SIG-M5 treated with dmso at 0.1 percent for 504 hours (cell line): ENCODE measurements around the gene GTF3C1.

Experiments used
- DNase-seq: peaks from one replicate; lab custom pipeline; 2025; ENCODE audit not compliant: unreplicated experiment; lab: John Stamatoyannopoulos, UW

GTF3C1 gene

DNA sequence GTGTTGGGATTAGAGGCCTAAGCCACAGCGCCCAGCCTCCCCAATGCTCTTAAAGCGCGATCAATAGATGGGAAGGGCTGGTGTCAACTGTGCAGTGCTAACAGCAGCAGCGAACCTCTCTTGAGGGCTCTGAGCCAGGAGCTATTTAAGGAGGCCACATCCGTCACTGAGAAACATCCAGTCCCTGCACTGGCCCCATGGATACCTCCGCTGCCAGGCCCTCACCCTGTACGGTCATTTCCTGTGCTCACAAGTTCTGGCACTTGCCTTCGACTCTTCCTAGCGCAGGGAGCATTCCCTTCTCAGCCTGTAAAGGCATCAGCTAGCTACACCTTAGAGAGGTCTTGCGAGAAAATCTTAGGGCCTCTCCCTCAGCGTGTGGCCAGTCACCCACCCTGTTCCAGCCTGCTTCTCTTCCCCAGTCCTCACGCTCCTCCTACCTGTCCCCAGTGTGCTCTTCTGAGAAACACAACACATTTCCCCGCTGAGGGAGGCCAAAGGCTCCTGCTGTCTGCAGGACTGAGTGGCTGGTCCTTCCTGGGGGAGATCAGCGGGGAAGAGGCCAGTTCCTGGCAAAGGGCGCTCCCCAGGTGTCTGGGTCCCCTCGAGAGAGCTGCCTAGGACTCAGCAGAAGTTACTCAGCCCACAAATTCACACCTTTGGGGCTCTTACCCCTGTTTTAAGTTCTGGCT lies 28.6 kb downstream of the GTF3C1 start:
- no peak for DNase-seq

DNA sequence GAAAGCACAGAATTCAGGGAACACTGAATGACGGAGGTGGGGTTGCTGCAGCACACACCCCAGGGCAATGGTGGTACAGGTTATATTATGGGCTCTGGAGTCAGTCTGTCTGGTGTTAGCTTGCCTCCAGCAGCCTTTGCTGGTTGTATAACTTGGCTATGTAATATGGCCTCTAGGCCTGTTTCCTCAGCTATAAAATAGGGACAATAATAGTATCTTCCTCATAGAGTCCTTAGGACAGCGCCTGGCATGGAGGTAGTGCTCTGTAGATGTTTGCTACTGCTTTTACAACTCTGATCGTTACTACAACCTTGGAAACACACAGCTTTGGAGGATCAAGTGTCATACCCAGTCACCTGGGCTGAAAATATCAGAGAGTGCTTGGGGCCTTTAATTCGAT lies 31.5 kb downstream of the GTF3C1 start:
- no peak for DNase-seq

DNA sequence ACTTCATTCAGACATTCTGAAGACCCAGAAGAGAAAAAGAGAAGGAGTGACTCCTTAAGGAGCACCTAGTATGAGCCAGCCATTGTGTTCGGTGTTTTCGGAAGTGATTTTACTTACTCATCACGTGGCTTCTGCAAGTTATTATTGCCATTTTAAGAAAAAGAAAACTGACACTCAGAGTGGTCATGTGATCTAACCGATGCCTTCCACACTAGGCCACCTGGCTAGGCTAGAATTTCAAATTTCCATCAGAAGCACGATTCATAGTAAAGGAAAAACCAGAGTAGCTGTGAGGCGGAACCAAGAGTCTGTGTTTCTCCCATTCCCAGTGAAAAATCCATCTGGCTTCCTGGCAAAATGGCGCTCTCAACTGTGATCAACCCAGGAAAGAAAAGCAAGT lies 32.0 kb downstream of the GTF3C1 start:
- no peak for DNase-seq

DNA sequence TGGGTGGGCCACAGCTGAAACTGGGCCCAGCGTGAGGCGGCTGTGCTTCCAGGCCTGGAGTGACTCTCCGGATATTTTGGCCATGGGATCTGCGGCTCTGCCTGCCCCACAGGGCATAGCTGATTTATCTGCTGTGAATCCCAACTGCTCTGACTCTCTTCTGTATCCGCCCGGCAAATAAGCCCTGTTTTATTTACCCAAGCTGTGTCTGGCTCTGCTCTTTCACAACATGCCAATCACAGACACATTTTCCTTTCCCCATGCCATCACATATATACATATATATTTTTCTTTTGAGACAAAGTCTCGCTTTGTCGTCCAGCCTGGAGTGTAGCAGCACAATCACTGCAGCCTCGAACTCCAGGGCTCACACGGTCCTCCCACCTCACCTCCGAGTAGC lies 33.3 kb downstream of the GTF3C1 start:
- no peak for DNase-seq

DNA sequence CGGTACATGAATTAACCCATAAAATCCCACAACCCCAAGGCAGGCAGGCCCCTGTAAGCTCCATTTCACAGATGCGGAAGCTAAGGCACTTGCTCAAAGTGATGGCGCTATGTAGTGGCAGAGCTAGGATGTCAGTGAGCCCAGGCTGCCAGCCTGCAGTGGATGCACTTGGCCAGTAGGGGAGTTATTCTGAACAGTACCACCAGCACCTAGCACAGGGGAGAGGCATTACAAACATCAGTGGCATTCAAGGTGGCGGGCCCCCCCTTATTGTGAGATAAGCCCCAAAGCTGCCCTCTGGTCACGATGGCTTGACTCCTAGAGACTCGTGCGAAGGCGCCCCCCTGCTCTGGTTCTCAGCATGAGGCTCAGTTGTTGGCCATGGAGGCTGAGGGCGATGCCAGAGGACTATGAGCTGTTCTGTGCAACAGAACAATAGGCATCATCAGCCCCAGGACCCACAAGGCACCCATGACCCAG lies 33.8 kb downstream of the GTF3C1 start:
- DNase-seq = peak; percentile 43

DNA sequence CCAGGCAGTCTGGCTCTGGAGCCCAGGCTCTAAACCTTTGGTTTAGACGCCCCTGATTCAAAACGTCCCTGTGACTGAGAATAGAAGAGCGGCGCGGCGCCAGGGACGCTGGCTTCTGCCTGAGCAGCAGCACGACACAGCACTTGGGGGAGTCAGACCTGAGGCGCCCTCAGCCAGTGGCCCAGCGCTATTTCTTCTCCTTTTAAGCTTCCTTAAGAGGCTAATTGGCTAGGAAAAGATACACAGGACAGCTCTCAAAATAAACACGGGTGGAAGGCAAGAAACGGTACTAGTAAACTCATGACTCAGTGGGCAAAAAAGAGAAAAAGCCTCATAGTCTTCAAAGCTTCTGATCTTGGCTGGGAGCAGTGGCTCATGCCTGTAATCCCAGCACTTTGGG lies 34.9 kb downstream of the GTF3C1 start:
- DNase-seq = no peak

DNA sequence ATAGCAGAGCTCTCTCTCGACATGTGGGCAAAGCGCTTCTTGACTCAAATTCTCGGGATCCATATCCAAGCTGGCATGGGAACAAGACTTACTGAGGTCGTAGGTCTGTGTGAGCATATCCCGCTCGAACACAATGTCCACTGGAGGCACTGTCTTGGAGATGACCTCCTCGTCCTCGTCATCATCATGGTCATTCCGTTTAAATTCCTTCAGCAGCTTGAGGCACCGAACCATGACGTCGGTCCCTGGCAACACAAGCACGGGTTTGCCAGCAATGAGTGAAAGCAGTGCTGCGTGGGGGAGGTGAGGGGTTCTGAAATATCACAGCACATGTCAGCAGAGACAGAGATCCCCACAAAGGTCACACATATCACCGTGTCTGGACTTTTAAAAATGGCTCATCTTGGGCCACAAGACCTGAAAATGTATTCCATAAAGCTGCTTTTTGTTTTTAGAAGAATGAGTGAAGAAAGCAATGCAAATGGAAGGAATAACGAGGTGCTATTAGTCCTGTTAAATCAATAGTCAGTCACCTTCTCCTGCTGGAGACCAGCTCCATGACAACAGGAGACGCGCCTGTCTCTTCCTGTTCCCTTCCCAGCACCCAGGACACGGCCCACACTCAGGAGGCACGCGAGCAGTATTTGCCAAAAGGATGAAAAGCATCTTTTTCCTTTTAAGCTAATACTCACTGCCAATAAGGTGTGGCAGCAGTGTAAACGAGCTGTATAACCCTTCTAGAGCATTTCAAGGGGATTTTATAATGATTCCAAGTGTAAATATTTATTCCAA lies 37.9 kb downstream of the GTF3C1 start:
- DNase-seq = no peak

DNA sequence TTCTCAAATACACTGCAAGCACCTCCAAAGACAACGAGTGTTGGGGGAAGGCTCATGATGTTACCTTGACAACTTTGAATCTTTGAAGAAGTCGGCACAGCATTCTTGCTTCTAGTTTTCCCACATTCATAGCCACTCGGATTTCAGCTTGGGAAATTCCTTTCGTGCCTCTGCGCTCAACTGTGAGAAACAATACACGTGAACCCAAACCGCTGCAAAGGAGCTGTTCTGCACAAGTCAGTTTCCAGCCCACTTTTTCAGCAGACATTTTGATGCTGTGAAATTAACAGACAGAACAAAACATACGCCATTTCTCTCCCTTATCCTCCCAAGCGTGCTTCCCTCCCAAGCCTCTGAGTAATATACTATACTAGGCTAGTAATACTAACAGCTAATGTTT lies 41.2 kb downstream of the GTF3C1 start:
- DNase-seq = no peak

DNA sequence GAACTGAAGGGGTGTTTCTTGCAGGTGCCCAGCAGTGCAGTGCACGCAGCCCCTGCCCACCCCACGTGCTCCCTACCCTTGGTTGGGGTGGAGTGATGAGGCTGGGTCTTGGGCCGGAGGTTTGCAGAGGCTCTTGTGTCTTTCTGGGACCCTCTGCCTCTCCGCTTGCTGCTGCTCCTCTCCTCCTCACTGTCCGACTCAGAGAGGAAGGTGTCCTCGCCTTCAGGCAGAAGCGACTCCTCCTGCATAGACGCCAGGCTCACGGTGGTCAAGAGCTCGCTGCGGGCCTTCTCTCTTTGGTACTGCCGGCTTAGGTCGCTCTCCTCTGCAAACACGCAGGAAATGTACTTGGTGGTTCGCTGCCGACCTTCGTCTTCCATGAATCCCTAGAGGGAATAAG lies 42.9 kb downstream of the GTF3C1 start:
- DNase-seq = no peak

DNA sequence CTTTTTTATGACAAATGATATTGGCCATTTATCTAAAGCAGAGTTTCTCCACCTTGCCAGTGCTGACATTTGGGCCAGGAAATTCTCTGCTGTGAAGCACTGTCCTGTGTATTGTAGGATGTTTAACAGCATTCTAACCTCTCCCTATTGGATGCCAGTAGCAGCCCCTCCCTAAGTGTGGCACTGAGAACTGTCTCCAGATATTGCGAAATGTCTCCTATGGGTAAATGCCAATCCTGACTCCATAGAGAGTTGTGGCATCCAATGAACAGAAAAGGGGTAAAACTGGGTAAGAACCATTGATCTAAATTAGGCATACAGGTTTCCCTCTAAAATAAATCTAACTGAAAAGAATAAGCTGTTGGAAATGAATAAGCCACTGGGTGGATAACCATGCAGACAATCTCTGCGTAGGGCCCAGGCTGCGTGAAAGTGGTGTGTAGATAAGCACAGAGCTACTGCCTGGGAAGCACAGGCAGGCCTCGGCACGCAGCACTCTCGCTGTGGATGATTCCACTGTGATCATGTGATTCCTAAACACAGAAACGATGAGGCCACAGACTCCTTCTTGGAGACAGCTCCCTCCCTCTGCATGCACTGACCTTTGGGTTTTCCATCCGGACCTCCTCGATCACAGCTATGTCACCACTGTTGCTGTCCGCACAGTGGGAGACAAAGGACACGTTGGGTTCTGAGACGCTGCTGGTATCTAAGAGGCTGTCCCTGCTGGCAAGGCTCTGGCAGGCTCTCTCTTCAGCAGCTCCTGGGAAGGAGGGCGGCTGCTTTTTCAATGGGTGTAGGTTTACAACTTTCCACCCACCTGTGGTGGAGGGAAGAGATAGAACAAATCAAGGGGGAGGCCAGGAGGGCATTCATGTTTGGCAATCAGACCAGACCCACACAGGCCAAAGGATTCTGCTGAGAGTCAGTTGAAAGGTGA lies 44.1 kb downstream of the GTF3C1 start:
- DNase-seq = no peak

DNA sequence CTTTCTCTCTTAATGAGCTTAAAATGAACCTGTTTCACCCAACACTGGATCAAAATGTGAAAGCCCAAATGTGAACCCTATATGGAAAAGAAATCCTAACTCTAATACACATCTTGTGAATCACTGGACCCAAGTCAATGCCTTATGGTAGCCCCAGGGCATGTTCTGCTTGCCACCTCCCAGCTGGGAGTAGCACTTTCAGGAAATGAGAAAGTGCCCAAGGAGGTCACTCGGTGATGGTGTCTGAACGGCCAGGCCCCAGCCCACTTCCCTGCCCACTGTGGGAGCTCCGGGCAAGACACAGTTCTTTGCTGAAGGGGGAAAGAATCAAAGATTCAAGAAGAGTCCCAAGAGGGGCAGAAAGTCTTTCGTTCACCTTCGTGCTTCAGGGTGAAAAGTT lies 46.1 kb downstream of the GTF3C1 start:
- no peak for DNase-seq

DNA sequence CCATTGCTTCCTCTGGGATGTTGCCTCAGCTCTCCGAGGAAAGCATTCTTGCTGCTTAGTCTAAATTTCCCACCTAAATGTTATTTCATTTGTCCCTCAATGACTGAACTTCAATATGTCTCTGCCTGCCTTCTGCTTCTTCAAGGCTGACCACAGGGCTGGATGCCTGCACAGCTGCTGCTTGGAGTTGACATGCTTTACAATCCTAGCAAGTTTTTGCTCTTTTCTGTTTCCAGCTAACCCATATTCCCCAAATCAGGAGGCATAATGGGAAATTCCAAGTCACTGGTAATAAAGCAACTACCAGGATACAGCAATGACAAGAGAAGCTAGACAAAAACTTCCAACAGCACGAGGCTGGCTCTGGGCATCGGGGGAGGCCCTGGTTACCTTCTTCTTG lies 48.9 kb downstream of the GTF3C1 start:
- no peak for DNase-seq

DNA sequence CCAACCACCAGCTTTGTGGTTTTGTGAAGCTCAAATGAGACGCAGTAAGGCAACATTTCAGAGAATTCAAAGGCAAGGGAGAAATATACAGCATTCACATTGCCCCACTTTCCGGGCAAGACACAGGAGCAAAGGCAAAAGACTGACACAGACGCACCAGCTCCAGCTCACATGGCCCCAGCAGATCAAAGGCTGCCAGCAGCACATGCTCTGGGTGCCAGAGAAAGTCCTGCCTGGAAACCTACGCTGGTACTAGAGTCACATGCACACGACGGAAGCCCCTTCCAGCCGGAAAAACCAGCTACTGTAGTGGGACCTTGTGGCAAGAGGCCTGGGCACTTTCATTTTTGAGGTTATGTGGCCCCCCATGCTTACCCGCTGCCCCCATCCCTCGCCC lies 50.1 kb downstream of the GTF3C1 start:
- no peak for DNase-seq

DNA sequence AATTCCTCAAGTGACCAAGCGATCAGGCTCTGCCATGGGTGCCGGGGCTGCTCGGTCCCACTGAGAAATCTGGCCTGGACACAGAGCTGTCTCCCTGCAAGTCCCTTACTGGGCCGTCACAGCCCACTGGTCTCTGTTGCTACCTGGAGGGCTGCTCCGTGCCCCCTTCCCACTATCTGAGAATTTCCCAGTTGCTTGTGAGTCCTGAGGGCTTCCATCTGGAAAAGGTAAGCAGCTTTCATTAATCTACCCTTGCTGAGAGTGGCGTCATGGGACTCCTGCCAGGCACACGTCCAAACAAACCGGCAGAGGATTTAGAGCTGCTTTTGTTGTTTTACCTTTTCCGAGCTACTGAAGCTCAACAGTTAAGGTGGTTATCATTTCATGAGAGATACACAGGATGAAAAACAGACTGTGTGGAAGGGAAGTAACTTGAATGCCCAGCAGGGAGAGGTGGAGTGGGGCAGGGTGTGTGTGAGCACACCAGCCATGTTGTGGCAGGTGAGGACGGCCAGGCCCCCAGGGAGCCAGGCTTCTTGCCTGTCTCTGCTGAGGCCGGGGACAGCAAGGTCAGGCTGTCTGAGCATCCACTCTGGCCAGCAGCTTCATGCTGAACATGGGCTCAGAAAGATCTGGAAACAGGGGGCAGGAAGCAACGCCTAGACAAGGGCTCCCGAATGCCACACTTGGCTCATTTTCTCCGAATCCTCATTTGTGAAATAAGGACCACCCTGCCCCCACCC lies 50.6 kb downstream of the GTF3C1 start:
- DNase-seq = no peak

DNA sequence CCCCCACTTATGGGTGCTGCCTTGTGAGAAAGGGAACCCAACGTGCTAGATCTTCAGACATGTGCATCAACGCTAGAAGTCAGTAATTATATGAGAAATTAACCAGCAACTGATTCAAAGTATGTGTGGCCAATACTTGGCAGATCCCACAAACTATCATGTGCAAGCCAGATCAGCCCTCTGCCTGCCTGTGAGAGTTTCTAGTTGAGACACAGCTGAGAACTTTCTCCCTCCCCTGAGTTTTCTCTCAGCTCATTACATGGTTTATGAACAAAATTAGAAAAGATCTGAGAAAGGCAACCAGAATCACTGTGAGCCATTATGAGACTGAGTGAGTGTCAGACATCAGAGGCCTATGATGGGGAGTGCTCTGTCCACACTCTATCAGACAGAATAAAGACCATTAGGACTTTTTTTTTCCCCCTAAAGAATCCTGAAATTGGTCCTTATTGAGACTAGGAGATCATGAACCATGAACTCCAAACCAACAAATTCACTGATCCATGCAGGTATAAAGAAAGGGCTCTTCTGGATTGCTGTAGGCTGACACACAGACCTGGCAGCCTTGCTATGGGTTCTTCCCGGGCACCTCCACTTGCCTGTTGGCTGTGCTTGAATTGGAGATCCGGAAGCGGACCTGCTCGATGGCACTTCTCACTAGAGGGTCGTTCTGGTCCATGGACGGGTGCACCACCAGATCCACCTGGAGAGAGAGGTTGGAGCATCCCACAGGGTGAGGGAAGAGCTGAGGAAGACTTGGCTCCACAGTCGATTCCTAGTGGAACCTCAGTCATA lies 51.5 kb downstream of the GTF3C1 start:
- no peak for DNase-seq

DNA sequence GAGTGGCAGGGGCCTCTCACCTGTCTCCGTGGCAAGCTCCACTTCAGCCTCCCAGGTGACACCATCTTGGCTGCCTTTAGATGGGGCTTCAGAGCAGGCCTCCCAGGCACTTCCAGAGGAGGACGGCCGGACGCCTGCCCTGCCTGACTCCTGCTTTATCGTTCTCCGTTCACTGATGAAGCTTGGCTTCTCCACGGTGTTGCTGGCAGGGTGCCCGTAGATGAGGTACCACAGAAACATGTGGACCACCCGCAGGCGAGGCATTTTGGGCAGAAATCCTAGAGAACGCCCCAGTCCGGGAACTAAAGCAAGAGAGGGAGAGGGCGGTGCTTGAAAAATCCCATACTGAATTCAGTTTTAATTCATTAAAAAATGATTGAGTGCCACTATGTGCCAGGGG lies 54.5 kb downstream of the GTF3C1 start:
- no peak for DNase-seq

DNA sequence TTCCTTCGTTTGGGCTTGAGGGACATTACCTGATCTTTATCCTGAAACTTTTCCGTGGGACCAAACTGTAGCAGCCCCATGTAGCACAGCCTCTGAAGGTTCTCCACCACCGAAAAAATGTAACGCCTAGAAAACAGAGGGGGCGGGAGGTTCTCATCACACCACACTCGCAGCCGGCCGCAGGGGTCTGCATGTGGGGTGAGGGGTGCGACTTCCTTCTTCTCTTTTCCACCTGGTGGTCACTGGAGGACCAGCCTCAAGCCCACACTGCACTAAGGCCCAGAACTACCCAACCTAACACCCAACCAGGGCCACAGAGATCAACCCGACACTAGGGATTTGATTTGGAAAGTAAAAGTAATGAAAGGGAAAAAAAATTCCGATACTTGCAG lies 57.1 kb downstream of the GTF3C1 start:
- DNase-seq = no peak

DNA sequence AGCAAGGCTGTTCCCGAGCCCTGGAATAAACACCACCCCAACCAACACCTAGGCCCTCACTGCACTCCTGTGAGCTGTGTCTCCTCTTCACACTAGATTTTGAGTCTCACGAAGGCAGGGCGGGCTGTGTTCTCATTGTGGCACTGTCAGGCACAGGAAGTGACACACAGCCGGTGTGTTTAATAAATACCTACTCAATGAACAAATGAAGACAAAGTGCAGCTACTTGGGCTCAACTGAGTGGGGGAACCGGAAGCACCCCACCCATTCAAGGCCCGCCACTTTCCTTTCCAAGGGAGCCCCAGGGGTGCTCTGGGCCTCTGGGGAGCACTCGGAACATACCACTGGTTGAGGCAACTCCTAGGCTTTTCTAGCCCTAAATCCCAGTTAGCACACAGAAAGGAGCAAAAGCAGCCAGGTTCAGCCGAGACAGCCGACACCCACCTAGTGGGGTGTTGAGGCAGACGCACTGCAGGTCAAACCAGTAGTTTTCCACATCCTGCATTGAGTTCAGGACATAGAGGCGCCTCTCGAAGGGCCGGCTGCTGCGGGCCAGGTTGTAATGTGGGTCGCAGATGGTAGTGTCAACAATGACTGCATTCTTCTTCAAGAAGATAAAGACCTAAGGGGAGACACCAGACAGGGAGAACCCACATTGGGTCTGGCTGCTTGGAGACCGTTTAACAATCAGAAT lies 57.7 kb downstream of the GTF3C1 start:
- DNase-seq = no peak

DNA sequence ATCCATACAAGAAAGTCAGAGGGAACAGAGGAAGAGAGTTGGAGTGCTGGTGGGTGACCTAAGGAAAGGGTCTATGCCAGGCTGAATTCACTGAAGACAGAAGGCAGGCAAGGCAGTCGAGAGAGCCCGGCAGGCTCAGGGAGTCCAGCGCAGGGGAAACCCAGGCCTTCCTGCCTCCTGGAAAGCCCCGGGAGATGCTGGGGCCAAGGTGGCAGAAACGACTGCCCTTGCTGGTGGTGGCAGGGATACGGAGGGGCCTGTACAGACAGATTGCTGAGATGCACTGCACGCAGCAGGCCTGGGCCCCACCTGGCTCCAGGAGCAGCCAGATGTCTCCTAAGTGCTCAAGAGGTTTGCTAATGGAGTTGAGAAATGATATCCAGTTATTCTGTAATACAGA lies 59.8 kb downstream of the GTF3C1 start:
- DNase-seq = no peak
